Renal pelvis (tissue), 4 donors: ENCODE data around the gene MVD. TPM values are rescaled to one million over a fixed set of nuclear protein-coding genes. Genes with fewer than 3 reads are reported as not detected.
A peak's percentile ranks its signal among the peaks of the same experiment; 100 is the strongest.

Source experiments
- DNase-seq: peaks from one replicate; pipeline ENCODE4 v3.0.0-alpha.2; 2013
- polyA plus RNA-seq, 3 donors: library from polyadenylated mRNA; unstranded; fragments of 120-200 nt; gene quantifications; one replicate each; pipeline ENCODE4 v1.2.1, GENCODE V29; 2013; ENCODE audit not compliant: insufficient read length in 3 of 3

Gene MVD
- polyA plus RNA-seq, 3 donors = 41.0 to 49.1 (median 41.4) TPM

GRCh38 chr16:88627531-88628411, 35.1 kb downstream of the MVD start:
- no peak for DNase-seq

- no peak for DNase-seq
These were observed 36.2 kb downstream of the MVD start for GRCh38 chr16:88626646-88627045.

GRCh38 chr16:88624977-88625576, 37.8 kb downstream of the MVD start:
- DNase-seq = no peak

GRCh38 chr16:88624481-88624880, 38.4 kb downstream of the MVD start:
- DNase-seq = no peak

GRCh38 chr16:88623858-88624257, 39.0 kb downstream of the MVD start:
- no peak for DNase-seq

GRCh38 chr16:88622866-88623265, 40.0 kb downstream of the MVD start:
- no peak for DNase-seq

GRCh38 chr16:88622125-88622524, 40.8 kb downstream of the MVD start:
- DNase-seq = no peak

GRCh38 chr16:88619859-88620815, 42.8 kb downstream of the MVD start:
- DNase-seq = no peak

GRCh38 chr16:88618956-88619667, 43.8 kb downstream of the MVD start:
- no peak for DNase-seq

GRCh38 chr16:88618182-88618955, 44.5 kb downstream of the MVD start:
- DNase-seq = no peak

- DNase-seq = no peak
These were observed 45.4 kb downstream of the MVD start for GRCh38 chr16:88617268-88618031.

GRCh38 chr16:88616736-88617135, 46.2 kb downstream of the MVD start:
- DNase-seq = no peak

- no peak for DNase-seq
These were observed 46.6 kb downstream of the MVD start for GRCh38 chr16:88616320-88616719.

GRCh38 chr16:88614818-88615580, 47.9 kb downstream of the MVD start:
- DNase-seq = no peak

GRCh38 chr16:88613911-88614817, 48.7 kb downstream of the MVD start:
- DNase-seq = no peak

- no peak for DNase-seq
These were observed 49.6 kb downstream of the MVD start for GRCh38 chr16:88613293-88613692.

- peak; percentile 72 for DNase-seq
These were observed 51.7 kb downstream of the MVD start for GRCh38 chr16:88610909-88611812.
